HG03064 (cell line): ENCODE measurements around the gene CMBL.

Experiments
- ATAC-seq: cut with Tn5 transposase; IDR thresholded peaks from one replicate; pipeline ENCODE4 v1.9.1; 2021; ENCODE audit warnings: low read depth; ENCODE audit not compliant: unreplicated experiment

CMBL gene

DNA sequence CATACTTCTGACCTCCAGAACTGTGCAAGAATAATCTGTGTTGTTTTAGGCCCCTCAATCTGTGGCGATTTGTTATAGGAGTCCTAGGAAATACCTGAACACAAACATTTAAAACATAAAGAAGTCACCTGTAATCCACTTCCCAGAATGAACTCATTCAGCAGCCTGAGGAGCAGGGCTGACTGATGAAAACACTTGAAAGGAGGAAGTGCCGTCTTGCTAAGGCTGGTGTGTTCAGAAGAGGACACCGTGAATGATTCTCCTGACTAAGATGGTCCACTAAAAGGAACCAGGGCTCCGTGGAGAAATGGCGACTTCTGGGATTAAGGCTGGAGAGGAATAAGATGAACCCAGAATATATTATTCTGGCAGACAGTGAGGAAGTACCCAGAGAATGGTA is 27.1 kb upstream of the CMBL start:
- no peak for ATAC-seq

DNA sequence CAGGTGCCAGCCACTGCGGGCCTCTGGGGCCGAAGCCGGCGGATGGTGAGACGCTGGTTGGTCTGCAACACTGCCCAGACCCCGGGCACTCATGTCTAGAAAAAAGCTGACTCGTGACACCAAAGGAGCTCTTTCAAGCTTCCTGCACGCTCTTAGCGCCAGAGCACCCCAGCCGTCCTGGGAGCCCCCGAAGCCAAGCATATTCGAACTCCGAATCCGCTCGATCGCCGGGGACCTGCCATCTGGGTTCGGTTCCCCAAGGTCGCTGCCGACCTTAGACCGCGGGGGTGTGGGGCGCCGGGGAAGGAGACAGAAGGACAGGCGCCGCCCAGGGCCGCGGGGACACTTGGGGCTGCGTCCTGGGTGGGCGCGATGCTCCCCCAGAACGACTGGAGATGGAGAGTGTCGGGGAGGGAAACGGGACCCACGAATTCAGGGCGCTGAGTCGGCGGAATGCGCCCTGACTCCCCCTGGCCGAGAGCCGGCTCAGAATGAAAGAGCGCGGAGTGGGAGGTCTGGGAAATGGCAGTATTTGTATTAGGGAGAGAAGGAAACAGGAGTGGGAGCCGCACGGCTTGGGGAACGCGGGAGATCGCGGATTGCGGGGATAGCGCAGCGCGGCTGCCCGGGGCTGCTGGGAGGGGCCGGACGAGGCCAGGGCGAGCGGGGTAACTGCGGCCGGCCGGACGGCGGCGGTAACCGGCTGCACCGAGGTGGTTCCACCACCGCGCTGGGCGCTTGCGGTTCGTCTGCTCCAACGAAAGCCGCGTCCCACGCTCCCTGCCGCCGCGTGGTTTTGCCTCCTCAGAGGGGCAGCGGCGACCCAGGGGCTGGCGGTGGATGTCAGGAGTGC is 25.7 kb upstream of the CMBL start:
- ATAC-seq, result no peak

DNA sequence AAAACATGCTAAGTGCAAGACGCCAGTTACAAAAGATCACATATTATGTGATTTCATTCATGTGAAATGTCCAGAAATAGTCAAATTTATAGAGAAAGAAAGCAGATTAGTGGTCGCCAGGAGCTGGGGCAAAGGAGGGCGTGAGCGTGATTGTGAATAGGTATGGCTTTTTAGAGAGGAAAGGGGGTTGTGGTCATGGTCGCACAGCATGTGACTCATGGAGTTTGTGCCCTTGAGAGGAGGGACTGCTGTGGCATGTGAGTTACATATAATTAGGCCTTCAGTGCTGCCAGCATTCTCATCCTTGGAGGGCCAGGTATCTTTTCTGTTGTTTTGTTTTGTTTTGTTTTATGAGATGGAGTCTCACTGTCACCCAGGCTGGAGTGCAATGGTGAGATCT is 24.6 kb upstream of the CMBL start:
- ATAC-seq, result no peak

DNA sequence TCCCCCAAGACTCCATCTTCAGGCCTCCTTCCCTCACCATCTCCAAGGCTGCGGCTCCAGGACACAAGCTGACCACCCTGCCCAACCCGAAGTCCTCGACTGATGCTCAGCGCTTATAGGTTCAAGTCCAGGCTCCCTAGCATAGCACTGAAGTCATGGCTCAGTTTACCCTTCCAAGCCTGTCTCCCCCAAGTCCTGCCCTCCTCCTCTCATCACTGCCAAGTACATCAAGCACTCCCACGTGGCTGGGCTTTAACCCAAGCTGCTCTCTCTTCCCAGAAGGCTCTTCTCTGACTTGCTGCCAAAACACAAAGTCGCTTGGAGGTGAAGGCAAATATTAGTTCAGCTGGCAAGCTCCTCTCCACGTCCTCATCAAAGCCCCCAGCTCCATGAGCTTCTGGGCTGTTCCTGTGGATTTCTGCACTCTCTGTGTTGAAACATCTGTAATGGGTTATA is 23.7 kb upstream of the CMBL start:
- no peak for ATAC-seq

DNA sequence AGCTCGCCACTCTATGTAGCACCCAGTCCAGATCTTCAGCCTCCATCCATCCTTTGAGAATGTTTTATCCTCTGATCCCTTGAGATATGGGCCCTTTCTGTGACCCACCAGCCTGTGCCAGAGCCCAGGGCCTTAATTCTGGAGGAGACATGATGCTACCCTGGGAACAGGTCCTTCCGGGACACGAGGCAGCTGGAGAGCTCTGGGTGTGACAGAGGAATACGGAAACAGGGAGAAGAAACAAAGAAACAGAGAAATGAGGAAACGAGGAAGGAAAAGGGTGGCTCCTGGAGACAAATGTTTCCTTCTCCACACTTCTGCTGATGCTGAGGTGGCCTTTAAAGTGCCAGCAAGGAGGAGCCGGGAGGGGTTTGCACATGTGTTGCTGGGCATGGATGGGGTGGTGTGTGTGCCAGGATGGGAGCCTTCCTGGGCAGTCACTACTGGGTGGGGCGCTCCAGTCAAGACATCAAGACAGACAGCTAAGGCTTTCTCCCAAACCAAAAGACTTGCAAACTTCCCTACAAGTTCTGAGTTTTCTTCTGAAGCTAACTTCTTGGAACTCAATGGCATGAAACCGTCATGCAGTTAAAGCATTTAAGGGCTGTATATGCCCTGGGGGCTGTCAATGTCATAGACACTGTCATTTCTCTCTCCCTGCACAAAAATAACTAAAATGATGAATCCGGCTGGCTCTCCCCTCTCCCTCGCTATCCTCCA is 23.0 kb upstream of the CMBL start:
- ATAC-seq, result no peak

DNA sequence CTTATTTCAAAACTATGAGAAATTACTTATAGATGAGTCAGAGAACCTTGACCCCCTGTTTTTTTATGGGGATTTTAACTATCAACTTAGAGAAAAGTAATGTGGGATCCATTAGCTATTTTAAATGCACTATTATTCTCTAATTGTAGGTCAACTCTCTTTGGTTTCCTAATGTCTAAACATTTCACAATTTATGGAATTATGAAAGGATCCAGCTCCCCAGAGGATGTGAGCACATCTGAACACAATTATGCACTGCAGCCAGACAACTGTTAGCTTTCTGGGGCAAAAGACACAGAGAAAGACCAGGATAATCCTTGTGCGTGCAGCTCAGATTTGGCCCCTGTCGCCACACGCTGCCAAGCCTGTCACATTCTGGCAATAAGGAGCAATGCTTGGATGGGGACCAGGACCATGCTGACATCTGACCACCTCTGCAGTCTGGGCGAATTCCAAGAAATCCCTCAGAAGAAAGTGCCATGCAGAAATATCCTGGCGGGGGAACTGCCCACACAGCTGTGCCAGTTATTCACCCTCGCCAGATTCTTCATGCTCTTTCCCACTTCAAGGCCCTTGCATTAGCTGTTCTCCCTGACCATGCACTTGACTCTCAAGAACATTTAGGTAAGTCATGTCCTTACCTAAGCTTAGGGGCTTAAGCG is 22.2 kb upstream of the CMBL start:
- no peak for ATAC-seq

DNA sequence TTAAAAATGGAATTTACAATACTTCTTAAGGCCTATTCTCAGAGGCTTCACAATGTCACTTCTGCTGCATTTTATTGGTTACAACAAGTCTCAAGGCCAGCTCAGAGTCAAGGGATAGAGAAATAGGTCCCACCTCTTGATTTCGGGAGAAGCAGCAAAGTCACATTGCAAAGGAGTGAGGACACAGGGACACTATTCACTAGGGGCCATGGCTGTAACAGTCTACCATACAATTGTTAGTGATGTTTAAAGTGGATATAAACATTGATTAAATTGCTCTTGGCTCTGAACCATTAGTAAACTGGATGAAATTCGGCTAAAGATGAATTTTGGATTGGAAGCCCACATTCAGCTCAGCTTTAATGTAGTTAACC is 21.7 kb upstream of the CMBL start:
- ATAC-seq, result no peak

DNA sequence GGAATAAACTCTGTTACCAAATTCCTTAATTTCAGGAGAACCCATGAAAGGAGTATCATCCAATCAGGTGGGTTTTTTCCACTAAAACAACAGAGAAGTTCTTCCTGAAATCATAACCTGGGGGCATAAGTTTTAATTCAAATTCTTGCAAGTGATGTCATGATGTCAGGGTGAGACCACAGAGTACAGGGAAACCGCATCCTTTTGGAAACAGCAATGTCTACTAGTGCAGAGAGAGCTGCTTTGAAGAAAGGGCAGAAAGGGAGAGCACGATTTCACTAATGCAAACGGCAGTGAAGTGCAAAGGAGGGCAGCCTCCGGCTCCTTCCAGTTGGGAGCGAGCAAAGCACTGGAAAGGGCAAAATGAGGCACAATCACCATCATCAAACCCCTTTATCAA is 20.6 kb upstream of the CMBL start:
- no peak for ATAC-seq

DNA sequence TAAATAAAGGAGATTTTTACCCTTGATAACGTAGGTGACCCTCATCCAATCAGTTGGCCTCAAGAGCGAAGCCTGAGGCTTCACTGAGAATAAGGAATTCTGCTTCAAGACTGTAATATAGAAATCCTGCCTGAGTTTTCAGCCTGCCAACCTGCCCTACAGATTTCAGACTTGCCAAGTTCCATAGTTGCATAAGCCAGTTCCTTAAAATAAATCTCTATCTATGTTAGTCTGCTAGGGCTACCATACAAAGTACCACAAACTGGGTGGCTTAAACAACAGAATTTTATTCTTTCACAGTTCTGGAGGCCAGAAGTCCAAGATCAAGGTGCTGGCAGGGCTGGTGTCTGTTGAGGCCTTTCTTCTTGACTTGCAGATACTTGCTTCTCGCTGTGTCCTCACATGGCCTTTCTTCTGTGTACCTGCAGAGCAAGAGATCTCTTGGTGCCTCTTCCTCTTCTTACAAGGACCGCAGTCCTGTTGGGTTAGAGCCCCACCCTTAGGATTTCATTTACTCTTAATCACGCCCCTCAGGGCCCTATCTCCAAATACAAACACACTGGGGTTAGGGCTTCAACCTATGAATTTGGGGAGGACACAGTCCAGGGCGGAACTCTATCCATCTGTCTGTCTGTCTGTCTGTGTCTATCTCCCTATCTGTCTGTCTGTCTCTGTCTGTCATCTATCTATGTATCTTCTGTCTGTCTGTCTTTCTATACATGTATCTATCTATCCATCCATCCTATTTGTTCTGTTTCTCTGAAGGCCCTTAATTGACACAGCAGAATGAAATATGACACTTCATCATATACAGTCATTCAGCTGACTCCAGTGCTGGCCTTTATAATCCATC is 17.0 kb upstream of the CMBL start:
- no peak for ATAC-seq

DNA sequence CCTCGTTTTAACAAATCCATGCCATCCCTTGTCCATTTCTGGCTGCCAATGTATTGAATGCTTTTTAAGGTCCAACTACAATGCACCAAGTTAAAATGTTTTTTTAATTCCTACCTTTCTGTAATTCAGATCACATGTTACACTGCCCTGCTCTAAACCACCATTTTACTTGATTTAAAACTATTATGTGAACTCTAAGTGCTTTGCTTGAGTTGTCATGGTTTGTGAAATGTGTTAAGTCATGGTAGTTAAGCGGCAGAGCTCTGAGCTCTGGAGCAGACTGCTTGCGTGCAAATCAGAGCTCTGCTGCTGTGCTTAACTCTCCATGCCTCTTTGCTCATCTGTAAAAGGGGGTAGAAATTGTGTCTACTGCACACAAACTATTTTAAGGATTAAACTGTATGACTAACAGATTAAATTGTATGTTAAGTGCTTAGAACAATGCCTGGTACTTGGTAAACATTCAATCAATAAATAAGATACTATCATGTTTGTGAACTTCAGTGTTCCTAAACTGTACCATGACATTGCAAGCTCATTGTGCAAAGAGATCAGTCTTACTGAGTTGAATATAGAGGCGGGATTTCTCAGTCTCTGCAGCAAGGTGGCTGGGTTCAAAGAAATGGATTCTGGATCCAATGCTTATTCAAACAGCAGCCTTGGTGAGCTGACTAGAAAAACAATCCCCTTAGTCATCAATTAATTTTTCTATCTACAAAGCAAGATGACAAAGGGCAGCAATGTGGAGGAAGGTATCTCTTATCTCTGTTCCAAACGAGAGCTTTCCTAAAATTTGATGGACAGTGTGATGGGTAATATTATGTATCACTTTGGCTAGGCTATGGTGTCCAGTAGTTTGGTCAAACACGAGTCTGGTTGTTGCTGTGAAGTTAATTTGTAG is 16.1 kb upstream of the CMBL start:
- no peak for ATAC-seq

DNA sequence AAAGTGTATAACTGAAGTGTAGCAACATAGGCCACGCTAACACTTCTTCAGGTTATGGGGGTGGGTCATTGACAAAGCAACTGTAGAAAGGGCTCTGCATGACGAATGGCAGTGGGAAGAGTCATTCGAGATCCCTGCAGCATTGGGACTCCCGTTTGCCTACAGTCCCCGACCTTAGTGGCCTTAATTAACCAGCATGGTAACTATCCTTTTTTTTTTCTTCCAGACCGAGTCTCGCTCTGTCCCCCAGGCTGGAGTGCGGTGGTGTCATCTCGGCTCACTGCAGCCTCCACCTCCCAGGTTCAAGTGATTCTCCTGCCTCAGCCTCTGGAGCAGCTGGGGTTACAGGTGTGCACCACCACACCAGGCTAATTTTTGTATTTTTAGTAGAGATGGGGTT is 14.2 kb upstream of the CMBL start:
- ATAC-seq, result no peak

DNA sequence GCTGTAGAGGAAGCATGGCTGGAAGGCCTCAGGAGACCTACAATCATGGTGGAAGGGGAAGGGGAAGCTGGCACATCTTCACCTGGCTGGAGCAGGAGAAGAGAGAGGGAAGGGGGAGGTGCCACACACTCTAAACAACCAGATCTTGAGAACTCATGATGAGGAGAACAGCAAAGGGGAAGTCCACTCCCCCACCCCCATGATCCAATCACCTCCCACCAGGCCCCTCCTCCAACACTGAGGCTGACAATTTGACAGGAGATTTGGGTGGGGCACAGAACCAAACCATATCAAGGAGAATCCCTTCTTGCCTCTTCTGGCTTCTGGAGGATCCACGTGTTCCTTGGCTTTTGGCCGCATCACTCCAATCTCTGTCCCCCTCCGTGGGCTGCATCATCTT is 13.1 kb upstream of the CMBL start:
- ATAC-seq, result no peak

DNA sequence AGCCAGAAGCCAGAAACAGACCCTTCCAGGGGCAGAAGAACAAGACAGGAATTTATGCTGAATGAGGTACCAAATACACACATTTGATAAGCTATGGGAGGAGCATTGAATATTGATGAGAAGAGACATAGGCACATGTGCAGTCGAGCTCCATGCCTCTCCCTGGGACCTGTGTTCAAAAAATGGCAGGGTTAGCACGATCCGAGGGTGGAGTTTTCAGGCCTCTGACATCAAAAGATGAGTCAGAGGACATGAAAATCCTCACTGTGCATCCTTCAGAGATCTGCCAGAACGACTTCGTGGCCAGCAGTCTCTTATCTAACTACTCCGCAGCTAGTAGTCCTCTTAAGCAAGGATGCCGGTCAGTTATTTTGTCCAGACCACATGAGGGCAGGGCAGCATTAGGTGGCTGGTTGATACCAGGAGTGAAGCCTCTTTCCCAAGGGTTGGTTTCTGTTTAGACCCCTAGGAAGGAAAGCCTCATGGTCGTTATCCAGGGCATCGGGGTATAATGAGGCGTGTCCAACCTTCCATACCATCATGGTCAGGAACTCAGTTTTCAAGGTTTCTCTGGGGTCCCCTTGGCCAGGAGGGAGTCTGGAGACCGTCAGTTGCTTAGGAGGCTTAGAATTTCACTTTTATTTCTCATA is 11.6 kb upstream of the CMBL start:
- no peak for ATAC-seq

DNA sequence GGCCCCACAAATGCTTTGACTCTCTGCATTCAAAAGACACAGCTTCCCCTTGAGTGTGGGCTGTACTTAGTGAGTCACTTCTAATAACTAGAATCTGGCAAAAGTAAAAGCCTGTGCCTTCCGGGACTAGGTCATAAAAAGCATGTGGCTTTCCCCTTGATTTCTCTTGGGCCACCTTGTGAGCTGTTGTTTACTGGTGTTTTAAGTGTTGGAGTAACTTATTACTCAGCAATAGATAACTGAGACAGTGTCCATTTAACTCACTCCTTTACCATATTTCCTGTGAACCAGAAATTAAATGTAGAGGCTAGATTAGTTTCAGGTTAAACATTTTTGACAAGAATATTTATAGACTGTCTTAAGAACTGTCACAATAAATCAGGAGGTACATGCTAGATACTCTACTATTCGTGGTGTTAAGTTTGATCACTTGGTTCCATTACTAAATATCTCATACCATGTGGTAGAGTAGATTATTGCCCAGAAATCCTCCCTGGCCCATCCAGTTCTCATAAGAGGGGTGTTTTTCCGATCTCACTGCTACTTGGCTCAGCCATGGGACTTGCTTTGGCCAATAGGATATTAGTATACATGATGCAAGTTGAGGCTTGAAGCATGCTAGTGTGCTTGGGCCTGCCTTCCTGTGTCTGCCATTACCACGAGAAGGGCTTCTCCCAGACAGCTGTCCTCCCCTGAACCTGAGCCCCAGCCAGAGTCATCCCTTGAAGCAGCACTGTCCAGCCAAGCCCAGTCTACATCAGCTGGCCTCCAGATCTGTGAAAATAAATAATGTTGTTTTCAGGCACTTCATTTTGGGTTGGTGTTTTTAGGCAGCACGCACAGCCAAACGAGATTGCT is 10.4 kb upstream of the CMBL start:
- ATAC-seq, result peak; percentile 70

DNA sequence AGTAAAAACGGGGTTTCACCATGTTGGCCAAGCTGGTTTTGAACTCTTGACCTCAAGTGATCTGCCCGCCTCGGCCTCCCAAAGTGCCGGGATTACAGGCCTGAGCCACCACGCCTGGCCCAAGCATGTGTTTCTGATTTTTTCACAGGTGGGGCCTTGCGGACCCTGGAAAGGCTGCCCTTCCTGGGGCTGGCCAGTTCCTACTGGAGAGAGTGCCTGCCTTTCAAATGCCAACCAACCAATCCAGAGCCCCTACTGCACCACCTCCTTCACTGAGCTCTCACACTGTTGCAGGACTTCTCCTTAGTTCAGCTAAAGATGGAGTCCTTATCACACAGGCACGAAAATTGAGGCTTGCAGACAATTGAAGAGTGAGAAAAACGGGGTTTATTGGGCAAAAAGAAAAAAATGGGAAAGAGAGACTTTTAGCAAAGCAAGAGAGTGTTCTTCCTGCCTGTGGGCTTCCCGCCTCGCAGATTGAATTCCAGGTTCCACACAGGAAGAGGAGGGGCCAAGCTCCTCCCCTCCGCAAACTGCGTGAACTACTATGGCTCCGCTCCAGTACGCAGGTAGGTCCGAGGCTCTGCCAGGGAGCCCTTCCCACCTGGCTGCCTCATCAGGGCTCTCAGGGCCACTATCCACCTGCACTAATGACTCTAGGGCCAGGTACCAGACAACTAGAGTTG is 8.3 kb upstream of the CMBL start:
- no peak for ATAC-seq

DNA sequence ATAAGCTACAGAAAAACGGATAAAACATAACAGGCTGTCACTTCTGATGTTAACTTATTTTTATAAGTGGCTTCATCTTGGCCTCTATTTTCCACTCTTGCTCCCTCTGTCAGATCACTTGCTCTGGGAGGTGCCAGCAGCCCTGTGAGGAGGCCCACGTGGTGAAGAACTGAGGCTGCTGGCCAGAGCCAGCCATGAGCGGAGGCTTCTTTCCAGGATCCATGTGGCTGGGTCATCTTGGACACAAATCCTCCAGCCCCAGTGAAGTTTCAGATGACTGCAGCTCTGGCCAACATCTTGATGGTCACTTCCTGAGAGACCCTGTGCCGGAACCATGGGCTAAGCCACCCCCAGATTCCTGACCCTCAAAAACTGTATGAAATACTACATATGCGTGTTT is 7.5 kb upstream of the CMBL start:
- no peak for ATAC-seq

DNA sequence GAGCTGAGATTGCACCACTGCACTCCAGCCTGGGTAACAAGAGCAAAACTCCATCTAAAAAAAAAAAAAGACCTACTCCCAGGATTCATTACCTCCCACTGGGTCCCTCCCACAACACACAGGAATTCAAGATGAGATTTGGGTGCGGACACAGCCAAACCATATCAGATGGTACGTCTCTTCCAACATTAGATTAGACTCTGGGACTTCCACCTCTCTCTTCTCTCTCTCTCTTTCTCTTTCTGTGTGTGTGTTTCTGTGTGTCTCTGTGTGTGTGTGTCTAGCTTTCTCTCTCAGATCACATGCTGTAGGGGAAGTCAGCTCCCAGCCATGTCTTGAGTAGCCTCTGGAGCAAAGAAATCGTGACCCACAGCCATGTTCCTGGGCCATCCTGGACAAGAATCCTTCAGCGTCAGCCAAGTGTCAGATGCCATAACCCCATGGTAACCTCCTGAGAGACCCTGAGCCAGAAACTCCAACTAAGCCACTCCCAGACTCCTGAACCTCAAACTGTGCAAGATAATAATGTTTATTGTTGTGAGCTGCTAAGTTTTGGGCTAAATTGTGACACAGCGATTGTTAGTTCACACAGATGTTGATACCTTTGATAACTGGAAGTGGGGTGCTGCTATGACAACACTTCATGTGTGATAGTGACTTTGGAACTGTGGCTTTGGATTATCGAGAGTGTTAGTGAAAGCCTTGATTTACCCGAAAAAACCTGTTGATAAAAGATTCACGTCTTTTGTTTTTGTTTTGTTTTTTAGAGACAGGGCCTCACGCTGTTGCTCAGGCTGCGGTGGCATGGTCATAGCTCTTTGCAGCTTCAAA is 4.1 kb upstream of the CMBL start:
- no peak for ATAC-seq
